ENCODE measurements around the gene ATG2A. TPM values are rescaled to one million over a fixed set of nuclear protein-coding genes. Genes with fewer than 3 reads are reported as not detected.

ATG2A gene
- total RNA-seq, 1 donor from 2014 or later: 35.0 TPM

DNA sequence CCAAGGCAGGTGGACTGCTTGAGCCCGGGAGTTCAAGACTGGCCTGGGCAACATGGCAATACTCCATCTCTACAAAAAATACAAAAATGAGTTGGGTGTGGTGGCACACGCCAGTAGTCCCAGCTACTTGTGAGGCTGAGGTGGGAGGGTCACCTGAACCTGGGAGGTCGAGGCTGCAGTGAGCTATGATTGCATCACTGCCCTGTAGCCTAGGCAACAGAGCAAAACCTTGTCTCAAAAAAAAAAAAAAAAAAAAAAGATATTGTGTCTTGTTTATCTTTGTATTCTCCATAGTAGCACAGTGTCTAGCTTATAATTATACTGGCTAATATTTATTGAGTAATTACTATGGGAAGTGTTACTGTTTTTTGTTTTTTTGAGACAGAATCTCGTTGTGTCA is 34.5 kb upstream of the ATG2A start:
- Mint-ChIP-seq H3K27me3 (peaks cover 20% of the 10 kb centered on the region), H3K4me1 (ENCODE audit: low read depth) (no peaks in the 10 kb centered on the region), H3K36me3 (ENCODE audit: insufficient read depth) (no peaks in the 10 kb centered on the region), H3K9me3 (ENCODE audit: low read depth) (no peaks in the 10 kb centered on the region), H3K27ac (no peak overlapping the region), H3K4me3 (ENCODE audit: low read depth) (no peak overlapping the region)
- TF ChIP-seq, protein P1, sequence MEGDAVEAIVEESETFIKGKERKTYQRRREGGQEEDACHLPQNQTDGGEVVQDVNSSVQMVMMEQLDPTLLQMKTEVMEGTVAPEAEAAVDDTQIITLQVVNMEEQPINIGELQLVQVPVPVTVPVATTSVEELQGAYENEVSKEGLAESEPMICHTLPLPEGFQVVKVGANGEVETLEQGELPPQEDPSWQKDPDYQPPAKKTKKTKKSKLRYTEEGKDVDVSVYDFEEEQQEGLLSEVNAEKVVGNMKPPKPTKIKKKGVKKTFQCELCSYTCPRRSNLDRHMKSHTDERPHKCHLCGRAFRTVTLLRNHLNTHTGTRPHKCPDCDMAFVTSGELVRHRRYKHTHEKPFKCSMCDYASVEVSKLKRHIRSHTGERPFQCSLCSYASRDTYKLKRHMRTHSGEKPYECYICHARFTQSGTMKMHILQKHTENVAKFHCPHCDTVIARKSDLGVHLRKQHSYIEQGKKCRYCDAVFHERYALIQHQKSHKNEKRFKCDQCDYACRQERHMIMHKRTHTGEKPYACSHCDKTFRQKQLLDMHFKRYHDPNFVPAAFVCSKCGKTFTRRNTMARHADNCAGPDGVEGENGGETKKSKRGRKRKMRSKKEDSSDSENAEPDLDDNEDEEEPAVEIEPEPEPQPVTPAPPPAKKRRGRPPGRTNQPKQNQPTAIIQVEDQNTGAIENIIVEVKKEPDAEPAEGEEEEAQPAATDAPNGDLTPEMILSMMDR (IDR thresholded peaks at IDR 0.05; ENCODE audit: unreplicated experiment): no peak
- DNase-seq (ENCODE audit: low spot score, unreplicated experiment): no peak

DNA sequence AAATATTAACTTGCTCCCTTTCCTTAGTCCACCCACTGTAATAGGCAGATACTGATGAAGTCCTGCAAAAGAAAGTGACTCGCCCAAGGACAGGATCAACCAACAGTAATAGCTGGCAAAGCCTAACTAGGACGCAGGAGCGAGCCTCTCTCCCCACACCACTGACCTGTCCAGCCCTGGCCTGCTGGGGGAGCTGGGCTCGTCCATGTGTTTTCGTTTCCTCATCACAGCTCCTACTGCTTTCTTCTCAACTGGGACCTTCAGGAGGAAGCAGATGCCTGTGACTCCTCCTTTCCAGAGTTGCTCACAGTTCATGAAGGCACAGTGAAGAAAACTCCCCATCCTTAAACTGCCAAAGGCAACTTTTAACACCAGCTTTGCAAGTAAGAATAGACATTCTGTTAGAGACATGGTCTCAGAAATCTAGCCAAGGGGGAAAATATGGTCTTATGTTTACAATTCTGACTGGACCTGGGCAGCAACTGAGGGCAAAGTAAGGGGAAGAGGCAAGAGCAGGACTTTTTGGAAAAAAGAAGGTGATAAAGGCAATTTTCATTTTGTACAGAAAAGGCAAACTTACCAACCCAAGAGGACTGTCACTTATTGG is 30.3 kb upstream of the ATG2A start:
- Mint-ChIP-seq H3K4me3 (ENCODE audit: low read depth) (no peak overlapping the region), H3K9me3 (ENCODE audit: low read depth) (no peaks in the 10 kb centered on the region), H3K36me3 (ENCODE audit: insufficient read depth) (no peaks in the 10 kb centered on the region), H3K4me1 (ENCODE audit: low read depth) (no peaks in the 10 kb centered on the region), H3K27ac (no peak overlapping the region), H3K27me3 (peaks cover 35% of the 10 kb centered on the region)
- DNase-seq (ENCODE audit: low spot score, unreplicated experiment): no peak
- TF ChIP-seq, protein P1 (IDR thresholded peaks at IDR 0.05; ENCODE audit: unreplicated experiment): no peak

DNA sequence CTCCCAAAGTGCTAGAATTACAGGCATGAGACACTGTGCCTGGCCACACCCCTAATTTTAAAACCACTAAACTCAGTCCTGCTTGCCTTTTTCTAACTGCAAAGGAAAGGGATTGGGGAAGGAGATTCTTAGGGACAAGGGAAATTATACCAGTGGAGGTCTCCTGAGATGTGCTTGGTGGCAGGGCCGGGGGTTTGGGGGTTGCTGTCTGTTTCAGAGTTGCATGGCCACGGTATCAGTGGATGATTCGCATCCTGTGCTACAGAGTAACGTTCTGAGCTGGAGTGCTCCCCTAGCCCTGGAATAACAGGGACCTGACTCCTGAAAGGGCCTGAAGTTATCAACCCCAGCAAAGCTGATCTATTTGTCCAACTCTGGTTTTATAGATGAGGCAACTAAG is 19.5 kb upstream of the ATG2A start:
- peaks cover 18% of the 10 kb centered on the region for H3K27me3 Mint-ChIP-seq
- H3K4me1 Mint-ChIP-seq (ENCODE audit: low read depth): peaks cover 15% of the 10 kb centered on the region
- no peak overlapping the region for H3K4me3 Mint-ChIP-seq (ENCODE audit: low read depth)
- H3K9me3 Mint-ChIP-seq (ENCODE audit: low read depth): no peaks in the 10 kb centered on the region
- H3K36me3 Mint-ChIP-seq (ENCODE audit: insufficient read depth): peaks cover 2% of the 10 kb centered on the region
- TF ChIP-seq, protein P1 (IDR thresholded peaks at IDR 0.05; ENCODE audit: unreplicated experiment): no peak
- no peak for DNase-seq (ENCODE audit: low spot score, unreplicated experiment)
- no peak overlapping the region for H3K27ac Mint-ChIP-seq

DNA sequence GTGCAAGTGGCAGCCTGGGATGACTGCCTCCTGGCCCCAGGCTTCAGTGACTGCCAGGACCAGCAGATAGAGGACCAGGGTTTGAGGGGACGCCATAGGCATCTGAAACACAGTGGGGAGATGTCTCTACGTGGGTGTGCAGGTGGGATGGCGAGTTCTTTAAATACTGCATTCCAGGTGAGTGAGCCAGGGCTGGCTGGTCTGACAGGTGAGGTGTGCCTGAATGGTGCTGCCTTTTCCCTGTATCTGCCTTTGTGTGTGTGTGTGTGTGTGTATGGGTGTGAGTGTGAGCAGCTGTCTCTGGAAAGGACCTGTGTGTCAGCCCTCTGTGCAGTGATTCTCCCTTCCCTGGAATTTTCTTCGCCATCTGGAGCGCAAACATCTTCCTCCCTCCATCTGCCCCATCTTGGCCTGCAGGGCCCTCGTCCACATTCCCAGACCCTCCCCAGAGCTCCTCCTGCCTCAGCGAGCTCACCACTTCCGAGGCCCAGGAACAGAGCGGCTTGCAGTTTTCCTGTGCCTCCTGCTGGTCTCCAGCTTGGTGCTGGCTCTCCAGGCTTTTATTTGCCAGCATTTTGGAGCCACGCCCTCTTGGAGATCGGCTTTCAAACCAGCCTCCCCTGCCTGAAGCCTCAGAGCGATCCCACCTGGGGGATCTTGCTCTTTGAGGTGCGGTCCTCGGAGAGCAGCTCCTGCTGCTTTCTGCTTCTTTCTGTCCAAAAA is 18.5 kb upstream of the ATG2A start, which contains the start of gene GPHA2:
Gene GPHA2, minus strand, starts transcription at position 535 of the 723 bp plus-strand sequence. Its CDS starts 433 bp downstream, at position 102.
- no peak within 1 kb of the TSS for H3K4me3 Mint-ChIP-seq (ENCODE audit: low read depth)
- peaks cover 17% of the 10 kb centered on the region for H3K27me3 Mint-ChIP-seq
- DNase-seq (ENCODE audit: low spot score, unreplicated experiment): no peak
- TF ChIP-seq, protein P1 (IDR thresholded peaks at IDR 0.05; ENCODE audit: unreplicated experiment): no peak
- H3K4me1 Mint-ChIP-seq (ENCODE audit: low read depth): peaks cover 15% of the 10 kb centered on the region
- H3K36me3 Mint-ChIP-seq (ENCODE audit: insufficient read depth): peaks cover 6% of the 10 kb centered on the region
- no peaks in the 10 kb centered on the region for H3K9me3 Mint-ChIP-seq (ENCODE audit: low read depth)
- H3K27ac Mint-ChIP-seq: peak within 1 kb of the TSS; percentile 5

DNA sequence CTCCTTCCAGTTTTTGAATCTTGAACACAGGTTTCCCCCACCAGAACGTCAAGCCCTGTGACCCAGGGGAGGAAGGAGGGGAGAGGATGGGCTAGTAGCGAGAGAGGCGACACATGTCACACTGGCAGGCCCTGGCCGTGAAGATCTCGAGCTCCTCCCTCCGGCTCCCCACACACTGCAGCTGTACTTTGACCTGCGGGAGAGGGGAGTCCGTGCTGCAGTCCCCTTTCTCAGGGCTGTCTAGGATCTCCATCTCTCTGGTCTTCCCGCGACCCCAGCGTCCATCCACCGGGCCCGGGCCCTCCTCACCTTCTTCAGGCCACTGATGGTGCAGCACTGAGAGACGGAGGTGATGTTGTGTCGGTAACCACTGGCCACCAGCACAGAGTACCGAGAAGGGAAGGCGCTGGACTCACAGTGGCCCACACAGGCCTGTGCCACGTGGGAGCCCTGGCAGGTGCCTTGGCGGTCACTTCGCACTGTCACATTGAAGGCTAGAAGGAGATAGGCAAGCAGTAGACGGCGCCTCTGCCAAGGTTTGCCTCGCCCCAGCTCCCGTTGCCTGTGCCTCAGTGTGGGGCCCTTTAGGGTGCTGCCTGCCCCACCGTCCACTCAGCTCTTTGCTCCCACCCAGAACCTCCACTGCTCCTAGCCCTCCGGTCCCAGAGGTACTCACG is 17.8 kb upstream of the ATG2A start:
- TF ChIP-seq, protein P1 (IDR thresholded peaks at IDR 0.05; ENCODE audit: unreplicated experiment): no peak
- no peak for DNase-seq (ENCODE audit: low spot score, unreplicated experiment)
- no peak overlapping the region for H3K27ac Mint-ChIP-seq
- no peak overlapping the region for H3K4me3 Mint-ChIP-seq (ENCODE audit: low read depth)
- H3K36me3 Mint-ChIP-seq (ENCODE audit: insufficient read depth): peaks cover 7% of the 10 kb centered on the region
- peaks cover 17% of the 10 kb centered on the region for H3K27me3 Mint-ChIP-seq
- peaks cover 15% of the 10 kb centered on the region for H3K4me1 Mint-ChIP-seq (ENCODE audit: low read depth)
- no peaks in the 10 kb centered on the region for H3K9me3 Mint-ChIP-seq (ENCODE audit: low read depth)

All from progenitor cell of endocrine pancreas (in vitro differentiated cells).